K562 (cell line): ENCODE results near the gene ZNF593OS.
A peak's percentile ranks its signal among the peaks of the same experiment; 100 is the strongest.

Experiments
- CTCF ChIP-seq, 3 experiments: IDR thresholded peaks in 2 of 3; conservative IDR thresholded peaks in 1 of 3; 2 replicates each; pipeline ENCODE4 v1.5.1; 2011 to 2012; ENCODE audit warnings: low read length in 3 of 3, mild to moderate bottlenecking in 3 of 3, control low read depth in 2 of 3, improper control_type of control experiment in 1 of 3, inconsistent platforms in 1 of 3, low read depth in 1 of 3, mixed read lengths in 1 of 3, moderate library complexity in 1 of 3; ENCODE audit not compliant: insufficient read depth in 2 of 3
- E2F8 ChIP-seq: fragments of 450-650 bp; IDR thresholded peaks from 2 replicates; pipeline ENCODE4 v1.7.1; 2018; ENCODE audit warnings: mild to moderate bottlenecking, low read depth; ENCODE audit not compliant: partially characterized antibody
- ETV6 ChIP-seq, 3 experiments: fragments of 150-350 bp in 1 of 3; sonication (generic) in 1 of 3; formaldehyde crosslinking in 1 of 3; IDR thresholded peaks; 2 replicates each; pipeline versions ENCODE4 v1.6.1 to v1.8.0; 2014 to 2022; ENCODE audit warnings: borderline replicate concordance in 2 of 3, low read depth in 2 of 3, antibody characterized with exemption in 1 of 3, low read length in 1 of 3, mild to moderate bottlenecking in 1 of 3, missing genetic modification reagents in 1 of 3
- GTF2F1 ChIP-seq: IDR thresholded peaks from 2 replicates; pipeline ENCODE4 v1.6.1; 2011; ENCODE audit warnings: low read depth, low read length, improper control_type of control experiment
- HBP1 ChIP-seq: fragments of 450-650 bp; formaldehyde crosslinking; IDR thresholded peaks from 2 replicates; pipeline ENCODE4 v1.4.0; 2022; ENCODE audit warnings: missing genetic modification characterization
- JUN ChIP-seq, 2 experiments: sonication (generic) in 1 of 2; formaldehyde crosslinking in 1 of 2; IDR thresholded peaks; 2 replicates each; pipeline versions ENCODE4 v1.6.1 to v1.8.0; 2012 to 2022; ENCODE audit warnings: borderline replicate concordance in 2 of 2, mild to moderate bottlenecking in 2 of 2, improper control_type of control experiment in 1 of 2, low read depth in 1 of 2, low read length in 1 of 2, missing genetic modification reagents in 1 of 2
- TEAD2 ChIP-seq: fragments of 450-650 bp; IDR thresholded peaks from 2 replicates; pipeline ENCODE4 v1.6.1; 2016; ENCODE audit warnings: missing genetic modification characterization, control low read depth, missing compliant biosample characterization
- ZBTB49 ChIP-seq: sonication (generic); formaldehyde crosslinking; IDR thresholded peaks from 2 replicates; pipeline ENCODE4 v1.8.0; 2022; ENCODE audit warnings: missing genetic modification reagents, mild to moderate bottlenecking, borderline replicate concordance
- ZNF274 ChIP-seq: IDR thresholded peaks from 2 replicates; pipeline ENCODE4 v1.6.1; 2011; ENCODE audit warnings: low read depth, mild to moderate bottlenecking, low read length, moderate library complexity, borderline replicate concordance

GRCh38 chr1:26203642-26204318 is 32.1 kb upstream of the ZNF593OS start:
- TF ChIP-seq GTF2F1: no peak
- peak; percentile 33 to 62 (median 58); a peak in 4 of 6 replicates for TF ChIP-seq CTCF (IDR thresholded peaks at IDR 0.05 in 2 of 3, conservative IDR thresholded peaks at IDR 0.05 in 1 of 3; ENCODE audit: insufficient read depth in 2 of 3, low read depth in 1 of 3, low read length in 3 of 3)
- no peak for TF ChIP-seq TEAD2
- no peak for TF ChIP-seq HBP1 (CRISPR knock-in tag)
- TF ChIP-seq ETV6 (IDR thresholded peaks at IDR 0.05; ENCODE audit: borderline replicate concordance in 1 of 2, low read depth in 2 of 2, low read length in 1 of 2): no peak
- no peak for TF ChIP-seq ETV6 (CRISPR knock-in tag; IDR thresholded peaks at IDR 0.05; ENCODE audit: borderline replicate concordance)
- no peak for TF ChIP-seq ZNF274
- TF ChIP-seq E2F8: no peak
- no peak for TF ChIP-seq ZBTB49 (CRISPR knock-in tag)
- TF ChIP-seq JUN (IDR thresholded peaks at IDR 0.05; ENCODE audit: borderline replicate concordance, low read depth, low read length): no peak
- TF ChIP-seq JUN (CRISPR knock-in tag; IDR thresholded peaks at IDR 0.05; ENCODE audit: borderline replicate concordance): no peak
